H1 (cell line): ENCODE data around the gene TBC1D12. TPM values are rescaled to one million over a fixed set of nuclear protein-coding genes. Genes with fewer than 3 reads are reported as not detected.

ENCODE experiments used
- CTCF ChIA-PET: fragments of 300-600 bp; sonication (Branson Sonifier 250); formaldehyde crosslinking; loops from one replicate; lab custom pipeline; 2021; ENCODE audit not compliant: partially characterized antibody; lab: Charles Lee
- POLR2A ChIA-PET: fragments of 300-600 bp; sonication (Branson Sonifier 250); formaldehyde crosslinking; loops from one replicate; lab custom pipeline; 2021; ENCODE audit warnings: inconsistent platforms; ENCODE audit not compliant: partially characterized antibody; lab: Charles Lee
- DNase-seq, 2 experiments: peaks; one replicate each; pipeline versions ENCODE4 v3.0.0 to v3.0.0-alpha.2; 2010 to 2022; ENCODE audit warnings: low spot score in 2 of 2, low read depth in 1 of 2, mixed read lengths in 1 of 2
- FAIRE-seq: peaks from 2 replicates; lab custom pipeline; 2011; peaks lifted over from hg19 to GRCh38; lab: Jason Lieb, UNC
- H2AFZ ChIP-seq: 2 replicates; pipeline ENCODE4 v1.8.1; 2012; ENCODE audit warnings: low read length, inconsistent platforms
- H2AK5ac ChIP-seq: 2 replicates; pipeline ENCODE4 v1.6.1; 2013; ENCODE audit warnings: low read depth, low read length
- H2BK120ac ChIP-seq: replicated peaks from 2 replicates; pipeline ENCODE3; 2013; ENCODE audit warnings: low read depth, low read length, inconsistent platforms
- H2BK12ac ChIP-seq: 2 replicates; pipeline ENCODE4 v1.6.1; 2013; ENCODE audit warnings: low read depth, low read length
- H2BK15ac ChIP-seq: 2 replicates; pipeline ENCODE4 v1.6.1; 2013; ENCODE audit warnings: low read length
- H2BK20ac ChIP-seq: 2 replicates; pipeline ENCODE4 v1.6.1; 2013; ENCODE audit warnings: low read length
- H2BK5ac ChIP-seq: 2 replicates; pipeline ENCODE4 v1.6.1; 2013; ENCODE audit warnings: low read depth, low read length
- H3K14ac ChIP-seq: 2 replicates; pipeline ENCODE4 v1.6.1; 2013; ENCODE audit warnings: inconsistent platforms; ENCODE audit not compliant: insufficient read length
- H3K18ac ChIP-seq: 2 replicates; pipeline ENCODE4 v1.6.1; 2013; ENCODE audit warnings: low read length; ENCODE audit errors: extremely low read depth
- H3K23ac ChIP-seq: 2 replicates; pipeline ENCODE4 v1.6.1; 2013; ENCODE audit warnings: inconsistent platforms; ENCODE audit not compliant: insufficient read length
- H3K23me2 ChIP-seq: 2 replicates; pipeline ENCODE4 v1.6.1; 2013; ENCODE audit warnings: low read depth, low read length
- H3K27ac ChIP-seq: 2 replicates; pipeline ENCODE4 v1.6.1; 2011; ENCODE audit warnings: low read depth, low read length, inconsistent platforms
- H3K27me3 ChIP-seq, 4 experiments: replicated peaks in 1 of 4; 1 replicate in 1 of 4; 2 replicates in 3 of 4; pipeline versions ENCODE4 v1.6.1 to v1.8.1; 2011 to 2013; ENCODE audit warnings: low read length in 3 of 4, mild to moderate bottlenecking in 3 of 4, inconsistent platforms in 2 of 4, mixed read lengths in 2 of 4, moderate library complexity in 1 of 4; ENCODE audit not compliant: control insufficient read depth in 3 of 4, insufficient read depth in 3 of 4; ENCODE audit errors: extremely low read depth in 1 of 4
- H3K36me3 ChIP-seq, 4 experiments: 2 replicates each; pipeline versions ENCODE4 v1.6.1 to v1.8.1; 2011 to 2013; ENCODE audit warnings: mild to moderate bottlenecking in 4 of 4, low read length in 3 of 4, moderate library complexity in 2 of 4, control low read depth in 1 of 4, inconsistent platforms in 1 of 4; ENCODE audit not compliant: insufficient read depth in 4 of 4, control insufficient read depth in 2 of 4
- H3K4ac ChIP-seq: replicated peaks from 2 replicates; pipeline ENCODE3; 2013; ENCODE audit warnings: low read length, low read depth, mixed read lengths, inconsistent platforms; ENCODE audit not compliant: insufficient read length
- H3K4me1 ChIP-seq, 4 experiments: replicated peaks in 1 of 4; 1 replicate in 1 of 4; 2 replicates in 3 of 4; pipeline versions ENCODE4 v1.6.1 to v1.8.1; 2011 to 2013; ENCODE audit warnings: low read length in 3 of 4, inconsistent platforms in 2 of 4, mixed read lengths in 1 of 4; ENCODE audit not compliant: insufficient read depth in 4 of 4, control insufficient read depth in 3 of 4
- H3K4me2 ChIP-seq, 2 experiments: 2 replicates each; pipeline versions ENCODE4 v1.6.1 to v1.8.1; 2011 to 2013; ENCODE audit warnings: low read depth in 2 of 2, low read length in 2 of 2, control low read depth in 1 of 2, inconsistent platforms in 1 of 2, mild to moderate bottlenecking in 1 of 2; ENCODE audit not compliant: insufficient read depth in 1 of 2
- H3K4me3 ChIP-seq, 4 experiments: fragments of 200-600, 300-600 bp in 1 of 4; sonication (generic), shearing (Covaris generic), sonication (Bioruptor Twin) in 1 of 4; 2 replicates each; pipeline versions ENCODE4 v1.5.1 to v1.8.1; 2011 to 2016; ENCODE audit warnings: low read length in 4 of 4, low read depth in 3 of 4, control low read depth in 2 of 4, inconsistent platforms in 2 of 4, mild to moderate bottlenecking in 2 of 4, mixed read lengths in 1 of 4, moderate library complexity in 1 of 4; ENCODE audit not compliant: insufficient read depth in 2 of 4; ENCODE audit errors: extremely low read depth in 1 of 4
- H3K56ac ChIP-seq: replicated peaks from 2 replicates; pipeline ENCODE3; 2013; ENCODE audit warnings: low read depth, mild to moderate bottlenecking, mixed read lengths, low read length, inconsistent platforms; ENCODE audit not compliant: insufficient read length
- H3K79me1 ChIP-seq: 2 replicates; pipeline ENCODE4 v1.6.1; 2013; ENCODE audit warnings: low read depth, low read length, control low read depth
- H3K79me2 ChIP-seq, 2 experiments: 2 replicates each; pipeline versions ENCODE4 v1.6.1 to v1.8.1; 2012 to 2013; ENCODE audit warnings: low read length in 2 of 2, mild to moderate bottlenecking in 2 of 2, inconsistent platforms in 1 of 2; ENCODE audit not compliant: insufficient read depth in 2 of 2, control insufficient read depth in 1 of 2
- H3K9ac ChIP-seq, 4 experiments: replicated peaks in 1 of 4; 1 replicate in 1 of 4; 2 replicates in 3 of 4; pipeline versions ENCODE4 v1.6.1 to v1.8.1; 2011 to 2013; ENCODE audit warnings: low read depth in 3 of 4, low read length in 3 of 4, control low read depth in 2 of 4, mild to moderate bottlenecking in 2 of 4, moderate library complexity in 2 of 4, inconsistent platforms in 1 of 4; ENCODE audit errors: extremely low read depth in 1 of 4
- H3K9me3 ChIP-seq, 2 experiments: 2 replicates each; pipeline versions ENCODE4 v1.6.1 to v1.8.1; 2012 to 2013; ENCODE audit warnings: mild to moderate bottlenecking in 2 of 2, moderate library complexity in 2 of 2, control low read depth in 1 of 2, inconsistent platforms in 1 of 2, low read depth in 1 of 2, low read length in 1 of 2, mixed read lengths in 1 of 2; ENCODE audit not compliant: insufficient read depth in 2 of 2
- H4K20me1 ChIP-seq, 2 experiments: replicated peaks in 1 of 2; 2 replicates each; pipeline versions ENCODE3 to v1.8.1; 2011 to 2013; ENCODE audit warnings: inconsistent platforms in 2 of 2, low read length in 2 of 2, mild to moderate bottlenecking in 1 of 2; ENCODE audit not compliant: insufficient read depth in 2 of 2, control insufficient read depth in 1 of 2
- H4K5ac ChIP-seq: 2 replicates; pipeline ENCODE4 v1.6.1; 2013; ENCODE audit warnings: low read length, low read depth, mixed read lengths, inconsistent platforms; ENCODE audit not compliant: insufficient read length
- H4K8ac ChIP-seq: 2 replicates; pipeline ENCODE4 v1.8.0; 2013; ENCODE audit warnings: mild to moderate bottlenecking, moderate library complexity, low read length, inconsistent platforms; ENCODE audit not compliant: insufficient read depth; ENCODE audit errors: extremely low read depth
- H4K91ac ChIP-seq: replicated peaks from 2 replicates; pipeline ENCODE3; 2013; ENCODE audit warnings: low read length, mixed read lengths, inconsistent platforms; ENCODE audit not compliant: insufficient read length
- JUN ChIP-seq: IDR thresholded peaks from 2 replicates; pipeline ENCODE4 v1.6.1; 2011; ENCODE audit warnings: low read depth, mild to moderate bottlenecking, improper control_type of control experiment, low read length
- RAD21 ChIP-seq, 2 experiments: IDR thresholded peaks in 1 of 2; conservative IDR thresholded peaks in 1 of 2; 2 replicates each; pipeline ENCODE4 v1.6.1; 2011; ENCODE audit warnings: low read depth in 2 of 2, low read length in 2 of 2, improper control_type of control experiment in 1 of 2, inconsistent platforms in 1 of 2, mild to moderate bottlenecking in 1 of 2, moderate library complexity in 1 of 2
- SAP30 ChIP-seq: fragments of 300-600 bp; sonication (generic); IDR thresholded peaks from 2 replicates; pipeline ENCODE4 v1.7.1; 2012; ENCODE audit warnings: low read length, moderate library complexity, mild to moderate bottlenecking, inconsistent platforms; ENCODE audit not compliant: insufficient read depth, insufficient replicate concordance
- SRF ChIP-seq: IDR thresholded peaks from 2 replicates; pipeline ENCODE4 v1.6.1; 2011; ENCODE audit warnings: mild to moderate bottlenecking, low read depth, low read length, moderate library complexity
- WGBS, 2 experiments: shearing (Covaris generic) in 1 of 2; methylation state at CpG; one replicate each; pipeline versions ENCODE4 v1.1.6 to v1.1.7; 2013 to 2015; ENCODE audit warnings: low lambda C conversion rate in 2 of 2, mixed read lengths in 2 of 2, inconsistent platforms in 1 of 2, low coverage in 1 of 2, missing lambda C conversion rate in 1 of 2; ENCODE audit not compliant: insufficient replicate concordance in 2 of 2, insufficient coverage in 1 of 2, insufficient read length in 1 of 2; ENCODE audit errors: extremely low coverage in 1 of 2, missing lambda C conversion rate in 1 of 2; 5-methylcytosine and 5-hydroxymethylcytosine counted together
- polyA plus RNA-seq, 7 experiments: library from polyadenylated mRNA; depleted of rRNA in 3 of 7; stranded (reverse) in 5 of 7; unstranded in 2 of 7; fragments of >200 nt in 5 of 7; fragments of 200-250 nt in 2 of 7; gene quantifications; 1 replicate in 5 of 7; 2 replicates in 1 of 7; 4 replicates in 1 of 7; pipeline versions ENCODE4 v1.2.1 to v1.2.3, GENCODE V29; 2011 to 2013; ENCODE audit warnings: missing spikeins in 2 of 7, mixed read lengths in 2 of 7
- total RNA-seq: library from RNA; stranded (reverse); fragmentation: NEBNext Ultra II Directional; extraction: Animal tissue kit (Norgen Biotek cat#: 25700); gene quantifications from 2 replicates; pipeline ENCODE4 v1.2.1, GENCODE V29; 2021
- TF ChIP-seq, protein P1 (sequence below), 3 experiments: IDR thresholded peaks; 1 replicate in 2 of 3; 2 replicates in 1 of 3; pipeline versions ENCODE4 v1.5.1 to v1.6.1; 2011; ENCODE audit warnings: low read length in 3 of 3, mild to moderate bottlenecking in 3 of 3, inconsistent platforms in 2 of 3, low read depth in 1 of 3, moderate library complexity in 1 of 3; ENCODE audit not compliant: insufficient read depth in 1 of 3; ENCODE audit errors: control extremely low read depth in 1 of 3

The TBC1D12 gene
- total and polyA plus RNA-seq, 2 of the 8 experiments (the other 6 are each of a cell fraction or from before 2014, with no cell fraction given) = 1.1 to 3.2 TPM

DNA sequence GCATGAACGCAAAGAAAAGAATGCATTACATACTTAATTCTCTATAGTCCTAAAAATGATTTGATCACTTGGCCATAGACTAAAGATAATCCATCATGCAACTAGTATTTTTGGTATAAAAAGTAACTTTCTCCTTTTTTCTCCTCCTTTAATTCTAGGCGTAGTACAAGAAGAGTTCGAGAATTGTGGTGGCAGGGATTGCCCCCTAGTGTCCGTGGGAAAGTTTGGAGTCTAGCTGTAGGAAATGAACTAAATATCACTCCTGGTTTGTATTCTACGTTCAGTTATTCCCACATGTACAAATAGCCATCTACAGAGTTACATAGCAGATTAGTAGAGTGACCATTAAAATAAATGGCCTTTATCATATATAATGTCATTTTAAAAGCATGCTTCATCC is 97.7 kb downstream of the TBC1D12 start:
- H2BK12ac ChIP-seq = no peak overlapping the region
- no peak overlapping the region for H2BK5ac ChIP-seq
- no peak overlapping the region for H3K4me2 ChIP-seq
- DNase-seq = no peak
- H3K9ac ChIP-seq = no peak overlapping the region
- no peak overlapping the region for H3K4me3 ChIP-seq
- no peaks in the 10 kb centered on the region for H3K36me3 ChIP-seq
- no peak overlapping the region for H3K56ac ChIP-seq
- no peak overlapping the region for H2AK5ac ChIP-seq
- ChIA-PET POLR2A (no interaction called here), CTCF (interaction anchor here (0.6 to 1.4 kb wide), 6 partner anchors 12 to 191 kb away, joined by 3 to 5 read pairs (median 3); no protein-coding TSS in a partner anchor)
- no peak overlapping the region for H3K27ac ChIP-seq
- H4K8ac ChIP-seq = no peak overlapping the region
- no peak overlapping the region for H3K4ac ChIP-seq
- H4K5ac ChIP-seq = no peak overlapping the region
- H3K27me3 ChIP-seq = no peaks in the 10 kb centered on the region
- H2AFZ ChIP-seq = no peak overlapping the region
- no peak for FAIRE-seq
- H2BK20ac ChIP-seq = no peak overlapping the region
- H3K18ac ChIP-seq = no peak overlapping the region
- no peaks in the 10 kb centered on the region for H3K4me1 ChIP-seq
- no peaks in the 10 kb centered on the region for H4K20me1 ChIP-seq
- H3K9me3 ChIP-seq = no peaks in the 10 kb centered on the region
- H3K23me2 ChIP-seq = no peaks in the 10 kb centered on the region
- H4K91ac ChIP-seq = no peak overlapping the region
- no peak overlapping the region for H3K14ac ChIP-seq
- no peak overlapping the region for H2BK120ac ChIP-seq
- H3K79me2 ChIP-seq = no peaks in the 10 kb centered on the region
- H3K79me1 ChIP-seq = no peaks in the 10 kb centered on the region
- WGBS, 2 experiments = 82% methylated on average over 5 of the region's 5 CpGs; no CpG with 5 or more reads in 1 of the 2 experiments
- H2BK15ac ChIP-seq = no peak overlapping the region
- no peak overlapping the region for H3K23ac ChIP-seq
- TF ChIP-seq JUN (no peak), SRF (no peak), RAD21 (IDR thresholded peaks at IDR 0.05 in 1 of 2, conservative IDR thresholded peaks at IDR 0.05 in 1 of 2; ENCODE audit: low read depth in 2 of 2, low read length in 2 of 2) (peak; percentile 49 to 56), SAP30 (no peak)
- TF ChIP-seq, protein P1, sequence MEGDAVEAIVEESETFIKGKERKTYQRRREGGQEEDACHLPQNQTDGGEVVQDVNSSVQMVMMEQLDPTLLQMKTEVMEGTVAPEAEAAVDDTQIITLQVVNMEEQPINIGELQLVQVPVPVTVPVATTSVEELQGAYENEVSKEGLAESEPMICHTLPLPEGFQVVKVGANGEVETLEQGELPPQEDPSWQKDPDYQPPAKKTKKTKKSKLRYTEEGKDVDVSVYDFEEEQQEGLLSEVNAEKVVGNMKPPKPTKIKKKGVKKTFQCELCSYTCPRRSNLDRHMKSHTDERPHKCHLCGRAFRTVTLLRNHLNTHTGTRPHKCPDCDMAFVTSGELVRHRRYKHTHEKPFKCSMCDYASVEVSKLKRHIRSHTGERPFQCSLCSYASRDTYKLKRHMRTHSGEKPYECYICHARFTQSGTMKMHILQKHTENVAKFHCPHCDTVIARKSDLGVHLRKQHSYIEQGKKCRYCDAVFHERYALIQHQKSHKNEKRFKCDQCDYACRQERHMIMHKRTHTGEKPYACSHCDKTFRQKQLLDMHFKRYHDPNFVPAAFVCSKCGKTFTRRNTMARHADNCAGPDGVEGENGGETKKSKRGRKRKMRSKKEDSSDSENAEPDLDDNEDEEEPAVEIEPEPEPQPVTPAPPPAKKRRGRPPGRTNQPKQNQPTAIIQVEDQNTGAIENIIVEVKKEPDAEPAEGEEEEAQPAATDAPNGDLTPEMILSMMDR (IDR thresholded peaks at IDR 0.05; ENCODE audit: control extremely low read depth in 1 of 3, insufficient read depth in 1 of 3, low read depth in 1 of 3, low read length in 3 of 3) = peak in 1 of 3 experiments; percentile 55; a peak in 2 of 4 replicates
